IPS-15b (cell line): ENCODE measurements around the gene FAM13A.
"Not testable (repeated sequence)": the region's sequence is repeated elsewhere in the genome, so short reads cannot be mapped to it uniquely, and the experiment has no call there.

ENCODE experiments used
- H3K27me3 ChIP-seq: one replicate; pipeline ENCODE4 v1.6.1; 2013; ENCODE audit warnings: low read length; ENCODE audit not compliant: control insufficient read depth, insufficient read depth
- H3K36me3 ChIP-seq: one replicate; pipeline ENCODE4 v1.6.1; 2013; ENCODE audit warnings: low read length; ENCODE audit not compliant: control insufficient read depth, insufficient read depth
- H3K4me1 ChIP-seq: one replicate; pipeline ENCODE4 v1.6.1; 2013; ENCODE audit warnings: mild to moderate bottlenecking, low read length; ENCODE audit not compliant: control insufficient read depth, insufficient read depth
- H3K4me3 ChIP-seq: one replicate; pipeline ENCODE4 v1.5.1; 2013; ENCODE audit warnings: low read depth, low read length
- H3K9ac ChIP-seq: one replicate; pipeline ENCODE4 v1.6.1; 2013; ENCODE audit warnings: low read depth, mild to moderate bottlenecking, low read length
- H3K9me3 ChIP-seq: one replicate; pipeline ENCODE4 v1.6.1; 2013; ENCODE audit warnings: mild to moderate bottlenecking, low read length; ENCODE audit not compliant: control insufficient read depth, insufficient read depth

The FAM13A gene

GRCh38 chr4:89008166-89008565 is 48.8 kb downstream of the FAM13A start:
- Histone ChIP-seq H3K9ac (no peak overlapping the region), H3K27me3 (no peaks in the 10 kb centered on the region), H3K4me1 (no peaks in the 10 kb centered on the region), H3K9me3 (no peaks in the 10 kb centered on the region), H3K4me3 (no peak overlapping the region), H3K36me3 (no peaks in the 10 kb centered on the region)

DNA sequence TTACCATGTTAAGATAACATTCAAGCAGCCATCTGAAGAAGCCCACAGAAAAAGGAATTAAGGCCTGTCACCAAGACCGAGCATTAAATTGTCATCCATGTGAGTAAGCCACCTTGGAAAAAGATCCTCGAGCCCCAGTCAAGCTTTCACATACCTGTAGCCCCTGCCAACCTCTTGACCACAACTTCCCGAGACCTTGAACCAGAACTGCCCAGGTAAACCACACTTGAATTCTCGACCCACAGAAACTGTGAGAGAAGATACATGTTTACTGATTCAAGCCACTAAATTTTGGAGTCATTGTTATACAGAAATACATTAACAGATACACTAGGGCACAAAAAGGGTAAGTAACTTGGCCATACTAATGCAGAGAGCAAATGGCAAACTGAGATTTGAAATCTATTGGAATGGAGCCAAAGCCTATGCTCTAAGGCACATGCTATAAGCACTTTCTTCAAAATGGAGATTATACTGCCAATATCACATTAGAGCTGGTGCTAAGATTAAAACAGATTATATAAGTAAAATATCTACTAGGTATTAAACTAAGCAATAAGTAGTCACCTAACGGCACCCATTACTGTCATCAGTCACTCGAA is 49.5 kb downstream of the FAM13A start:
- H3K36me3 ChIP-seq: no peaks in the 10 kb centered on the region

DNA sequence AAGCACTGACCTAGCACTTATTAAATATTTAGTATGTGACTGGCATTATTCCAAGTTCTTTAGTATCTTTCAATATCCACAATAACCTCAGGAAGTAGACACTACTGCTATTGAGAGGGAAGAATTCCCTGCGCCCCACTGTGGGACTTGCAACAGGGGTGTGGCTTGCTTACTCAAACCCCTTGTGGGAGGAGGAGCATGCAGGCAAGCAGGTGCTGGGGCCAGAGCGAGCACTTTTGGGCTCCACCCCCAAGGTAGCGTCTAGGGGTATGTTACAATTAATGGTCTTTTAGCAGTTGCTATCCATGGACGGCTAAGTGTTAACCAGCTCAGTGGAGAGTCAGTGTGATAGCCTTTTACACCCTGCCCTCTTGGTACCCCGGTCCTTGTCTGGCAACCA is 50.7 kb downstream of the FAM13A start:
- no peaks in the 10 kb centered on the region for H3K9me3 ChIP-seq
- no peak overlapping the region for H3K4me3 ChIP-seq
- no peaks in the 10 kb centered on the region for H3K36me3 ChIP-seq
- H3K4me1 ChIP-seq: no peaks in the 10 kb centered on the region
- no peaks in the 10 kb centered on the region for H3K27me3 ChIP-seq
- no peak overlapping the region for H3K9ac ChIP-seq

More for the DNA sequence above, 49.5 kb downstream of the FAM13A start:
- H3K9me3 ChIP-seq: no peaks in the 10 kb centered on the region
- no peak overlapping the region for H3K4me3 ChIP-seq
- no peak overlapping the region for H3K9ac ChIP-seq
- H3K4me1 ChIP-seq: no peaks in the 10 kb centered on the region
- H3K27me3 ChIP-seq: no peaks in the 10 kb centered on the region

DNA sequence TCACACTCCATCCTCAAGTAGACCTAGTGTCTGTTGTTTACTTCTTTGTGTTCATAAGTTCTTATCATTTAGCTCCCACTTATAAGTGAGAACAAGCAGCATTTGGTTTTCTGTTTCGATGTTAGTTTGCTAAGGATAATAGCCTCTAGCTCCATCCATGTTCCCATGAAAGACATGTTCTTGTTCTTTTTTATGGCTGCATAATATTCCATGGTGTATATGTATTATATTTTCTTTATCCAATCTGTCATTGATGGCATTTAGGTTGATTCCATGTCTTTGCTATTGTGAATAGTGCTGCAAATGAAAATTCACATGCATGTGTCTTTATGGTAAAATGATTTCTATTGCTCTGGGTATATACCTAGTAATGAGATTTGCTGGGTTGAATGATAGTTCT is 51.9 kb downstream of the FAM13A start:
- H3K4me3 ChIP-seq, H3K27me3 ChIP-seq, H3K4me1 ChIP-seq, H3K9me3 ChIP-seq, H3K36me3 ChIP-seq, H3K9ac ChIP-seq: not testable (repeated sequence)

GRCh38 chr4:89001647-89002445 is 55.1 kb downstream of the FAM13A start:
- H3K27me3 ChIP-seq: no peaks in the 10 kb centered on the region

GRCh38 chr4:89000844-89001360 is 56.1 kb downstream of the FAM13A start:
- Histone ChIP-seq H3K9me3 (no peaks in the 10 kb centered on the region), H3K36me3 (no peaks in the 10 kb centered on the region), H3K27me3 (no peaks in the 10 kb centered on the region)

More at GRCh38 chr4:89001647-89002445, 55.1 kb downstream of the FAM13A start:
- Histone ChIP-seq H3K36me3 (no peaks in the 10 kb centered on the region), H3K9ac (no peak overlapping the region), H3K4me3 (no peak overlapping the region), H3K4me1 (no peaks in the 10 kb centered on the region), H3K9me3 (no peaks in the 10 kb centered on the region)

GRCh38 chr4:89000382-89000781 is 56.6 kb downstream of the FAM13A start:
- Histone ChIP-seq H3K9me3 (no peaks in the 10 kb centered on the region), H3K4me3 (no peak overlapping the region), H3K36me3 (no peaks in the 10 kb centered on the region), H3K9ac (no peak overlapping the region), H3K27me3 (no peaks in the 10 kb centered on the region), H3K4me1 (no peaks in the 10 kb centered on the region)

More at GRCh38 chr4:89000844-89001360, 56.1 kb downstream of the FAM13A start:
- Histone ChIP-seq H3K4me3 (no peak overlapping the region), H3K9ac (no peak overlapping the region), H3K4me1 (no peaks in the 10 kb centered on the region)

GRCh38 chr4:88999392-88999930 is 57.5 kb downstream of the FAM13A start:
- no peaks in the 10 kb centered on the region for H3K4me1 ChIP-seq
- H3K9me3 ChIP-seq: no peaks in the 10 kb centered on the region
- no peak overlapping the region for H3K9ac ChIP-seq
- no peaks in the 10 kb centered on the region for H3K27me3 ChIP-seq
- H3K36me3 ChIP-seq: no peaks in the 10 kb centered on the region
- H3K4me3 ChIP-seq: no peak overlapping the region

GRCh38 chr4:88998891-88999290 is 58.1 kb downstream of the FAM13A start:
- no peaks in the 10 kb centered on the region for H3K9me3 ChIP-seq
- no peaks in the 10 kb centered on the region for H3K36me3 ChIP-seq
- no peaks in the 10 kb centered on the region for H3K27me3 ChIP-seq
- H3K4me3 ChIP-seq: no peak overlapping the region
- H3K9ac ChIP-seq: no peak overlapping the region
- no peaks in the 10 kb centered on the region for H3K4me1 ChIP-seq

GRCh38 chr4:88998001-88998400 is 59.0 kb downstream of the FAM13A start:
- no peaks in the 10 kb centered on the region for H3K27me3 ChIP-seq
- no peak overlapping the region for H3K9ac ChIP-seq
- no peak overlapping the region for H3K4me3 ChIP-seq
- no peaks in the 10 kb centered on the region for H3K4me1 ChIP-seq
- no peaks in the 10 kb centered on the region for H3K9me3 ChIP-seq
- H3K36me3 ChIP-seq: no peaks in the 10 kb centered on the region

DNA sequence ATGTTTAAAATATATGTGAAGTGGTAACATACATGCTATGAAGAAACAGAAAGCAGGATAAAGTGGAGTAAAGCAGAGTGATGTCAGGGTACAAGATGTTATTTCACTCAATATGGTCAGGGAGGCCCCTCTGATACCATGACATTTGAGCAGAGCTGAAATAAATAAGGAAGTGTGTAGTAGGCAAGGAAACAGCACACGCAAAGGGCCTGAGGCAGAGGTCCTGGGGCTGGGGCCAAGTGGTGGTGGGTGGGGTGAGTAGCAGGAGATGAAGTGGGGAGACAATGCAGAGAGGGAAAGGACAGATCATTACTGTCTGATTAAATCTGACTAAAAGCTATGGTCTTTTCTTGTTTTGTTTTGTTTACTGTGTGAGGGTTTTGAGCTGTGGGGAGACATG is 61.1 kb downstream of the FAM13A start:
- H3K27me3 ChIP-seq: no peaks in the 10 kb centered on the region
- H3K9ac ChIP-seq: no peak overlapping the region
- H3K4me1 ChIP-seq: no peaks in the 10 kb centered on the region
- no peak overlapping the region for H3K4me3 ChIP-seq
- no peaks in the 10 kb centered on the region for H3K9me3 ChIP-seq
- no peaks in the 10 kb centered on the region for H3K36me3 ChIP-seq

GRCh38 chr4:88995257-88995656 is 61.7 kb downstream of the FAM13A start:
- not testable (repeated sequence) for H3K4me3 ChIP-seq, H3K36me3 ChIP-seq, H3K4me1 ChIP-seq, H3K9ac ChIP-seq, H3K27me3 ChIP-seq, H3K9me3 ChIP-seq
